HL-60 (cell line): ENCODE results near the gene CHERP.
"Not testable (repeated sequence)": the region's sequence is repeated elsewhere in the genome, so short reads cannot be mapped to it uniquely, and the experiment has no call there.

Source experiments
- DNase-seq, 2 experiments: peaks; one replicate each; pipeline ENCODE4 v3.0.0-alpha.2; 2010 to 2020; ENCODE audit warnings: low read depth in 1 of 2, low spot score in 1 of 2
- H3K27ac ChIP-seq: fragments of 250-450 bp; sonication (Bioruptor Pico); replicated peaks from 2 replicates; pipeline ENCODE4 v1.5.1; 2020; ENCODE audit warnings: mild to moderate bottlenecking, moderate library complexity
- H3K27me3 ChIP-seq: fragments of 250-450 bp; sonication (Bioruptor Pico); 2 replicates; pipeline ENCODE4 v1.5.1; 2021; ENCODE audit warnings: mild to moderate bottlenecking, moderate library complexity; ENCODE audit not compliant: insufficient read depth, poor library complexity, severe bottlenecking
- H3K4me3 ChIP-seq: replicated peaks from 2 replicates; pipeline ENCODE4 v1.5.1; 2011; ENCODE audit warnings: mild to moderate bottlenecking, control low read depth, low read length; ENCODE audit not compliant: insufficient read depth
- CTCF ChIP-seq: IDR thresholded peaks from one replicate; pipeline ENCODE4 v1.5.1; 2011; ENCODE audit warnings: low read length, control low read depth, inconsistent platforms; ENCODE audit not compliant: insufficient read depth
- GABPA ChIP-seq: IDR thresholded peaks from 2 replicates; pipeline ENCODE4 v1.6.1; 2012; ENCODE audit warnings: low read depth
- POLR2AphosphoS5 ChIP-seq: IDR thresholded peaks from 2 replicates; pipeline ENCODE4 v1.6.1; 2012; ENCODE audit warnings: low read depth
- REST ChIP-seq: IDR thresholded peaks from 2 replicates; pipeline ENCODE4 v1.6.1; 2012; ENCODE audit warnings: low read depth; ENCODE audit not compliant: insufficient replicate concordance
- SPI1 ChIP-seq: IDR thresholded peaks from 2 replicates; pipeline ENCODE4 v1.6.1; 2012; ENCODE audit warnings: low read depth, mild to moderate bottlenecking, borderline replicate concordance

The CHERP gene

GRCh38 chr19:16516381-16516780 lies 25.9 kb downstream of the CHERP start:
- TF ChIP-seq GABPA (no peak), POLR2AphosphoS5 (no peak), SPI1 (no peak), REST (no peak), CTCF (no peak)
- no peak overlapping the region for H3K4me3 ChIP-seq
- DNase-seq, result no peak
- no peaks in the 10 kb centered on the region for H3K27me3 ChIP-seq
- no peak overlapping the region for H3K27ac ChIP-seq

GRCh38 chr19:16514383-16515019 lies 27.7 kb downstream of the CHERP start:
- Histone ChIP-seq H3K4me3 (no peak overlapping the region), H3K27ac (no peak overlapping the region), H3K27me3 (no peaks in the 10 kb centered on the region)
- no peak for DNase-seq
- no peak for TF ChIP-seq POLR2AphosphoS5
- TF ChIP-seq CTCF, result no peak
- TF ChIP-seq SPI1, result no peak
- TF ChIP-seq REST, result no peak
- TF ChIP-seq GABPA, result no peak

- not testable (repeated sequence) for DNase-seq, H3K27me3 ChIP-seq, H3K4me3 ChIP-seq, H3K27ac ChIP-seq
Observed at GRCh38 chr19:16512611-16513010, 29.6 kb downstream of the CHERP start.

- H3K27me3 ChIP-seq, result no peaks in the 10 kb centered on the region
- no peak for DNase-seq
- no peak for TF ChIP-seq SPI1
- no peak for TF ChIP-seq REST
- no peak for TF ChIP-seq CTCF
- TF ChIP-seq POLR2AphosphoS5, result no peak
- no peak for TF ChIP-seq GABPA
- no peak overlapping the region for H3K4me3 ChIP-seq
- H3K27ac ChIP-seq, result no peak overlapping the region
Observed at GRCh38 chr19:16509141-16510061, 32.8 kb downstream of the CHERP start.
